CD4-positive, alpha-beta T cell (primary cell): ENCODE results near the gene VPS35. TPM values are rescaled to one million over a fixed set of nuclear protein-coding genes. Genes with fewer than 3 reads are reported as not detected.

Experiments used
- ATAC-seq: fragments of 200-7000 bp; cut with Tn5 transposase; one replicate; pipeline ENCODE4 v1.10.0; 2022; ENCODE audit warnings: mild to moderate bottlenecking; ENCODE audit not compliant: poor library complexity
- CTCF ChIA-PET: fragments of 350-600 bp; sonication (Branson Sonifier 250); formaldehyde crosslinking; loops from one replicate; lab custom pipeline; 2021; ENCODE audit warnings: antibody characterized with exemption, inconsistent platforms; lab: Charles Lee
- POLR2A ChIA-PET: fragments of 350-600 bp; sonication (Branson Sonifier 250); formaldehyde crosslinking; loops from one replicate; lab custom pipeline; 2021; ENCODE audit warnings: antibody characterized with exemption, inconsistent platforms; lab: Charles Lee
- DNase-seq, 14 experiments: peaks; one replicate each; pipeline ENCODE4 v3.0.0-alpha.2; 2013 to 2020; ENCODE audit warnings: mixed read lengths in 2 of 14
- H3K27ac ChIP-seq, 2 donors: one replicate each; pipeline versions ENCODE4 v1.5.1 to v1.7.0; 2013; ENCODE audit warnings: low read length in 2 of 2, low read depth in 1 of 2, mild to moderate bottlenecking in 1 of 2
- H3K27me3 ChIP-seq, 2 experiments: 1 replicate in 1 of 2; 2 replicates in 1 of 2; pipeline versions ENCODE4 v1.6.1 to v1.7.0; 2013; ENCODE audit warnings: low read length in 2 of 2, control low read depth in 1 of 2, mild to moderate bottlenecking in 1 of 2, moderate library complexity in 1 of 2; ENCODE audit not compliant: insufficient read depth in 2 of 2, control insufficient read depth in 1 of 2
- H3K36me3 ChIP-seq: one replicate; pipeline ENCODE4 v1.6.1; 2013; ENCODE audit warnings: low read length, control low read depth; ENCODE audit not compliant: insufficient read depth
- H3K4me1 ChIP-seq: one replicate; pipeline ENCODE4 v1.6.1; 2013; ENCODE audit warnings: low read length, control low read depth; ENCODE audit not compliant: insufficient read depth
- H3K4me3 ChIP-seq: one replicate; pipeline ENCODE4 v1.5.1; 2013; ENCODE audit warnings: mild to moderate bottlenecking, low read length, moderate library complexity
- H3K9me3 ChIP-seq, 2 experiments: 1 replicate in 1 of 2; 2 replicates in 1 of 2; pipeline versions ENCODE4 v1.6.1 to v1.7.0; 2013; ENCODE audit warnings: low read length in 2 of 2, mild to moderate bottlenecking in 2 of 2, control low read depth in 1 of 2, moderate library complexity in 1 of 2; ENCODE audit not compliant: control insufficient read depth in 1 of 2, insufficient read depth in 1 of 2
- H3K27ac Mint-ChIP-seq: one replicate; pipeline ENCODE4 v1.8.0; 2020; ENCODE audit warnings: mixed read lengths
- H3K27me3 Mint-ChIP-seq: one replicate; pipeline ENCODE4 v1.8.0; 2021; ENCODE audit warnings: mixed read lengths
- H3K36me3 Mint-ChIP-seq: one replicate; pipeline ENCODE4 v1.8.0; 2021; ENCODE audit warnings: low read depth, mixed read lengths
- H3K4me1 Mint-ChIP-seq: one replicate; pipeline ENCODE4 v1.8.0; 2021; ENCODE audit warnings: low read depth, mixed read lengths
- H3K4me3 Mint-ChIP-seq: one replicate; pipeline ENCODE4 v1.8.0; 2020; ENCODE audit warnings: mild to moderate bottlenecking, mixed read lengths
- H3K9me3 Mint-ChIP-seq: one replicate; pipeline ENCODE4 v1.8.0; 2020; ENCODE audit warnings: mixed read lengths
- CTCF ChIP-seq: fragments of 200-600 bp; IDR thresholded peaks from one replicate; pipeline ENCODE4 v1.8.0; 2022; ENCODE audit warnings: antibody characterized with exemption, mild to moderate bottlenecking
- intact Hi-C, 2 experiments: fragments of 100-400 bp; cut with DNase I in 1 of 2; cut with micrococcal nuclease in 1 of 2; formaldehyde crosslinking; loops; one replicate each; pipeline versions ENCODE4 v1.15.1 to v1.9.0; 2023 to 2025; cut with DNase I, micrococcal nuclease
- total RNA-seq, 174 experiments: library from RNA in 2 of 174; stranded (reverse) in 2 of 174; gene quantifications; one replicate each; pipeline ENCODE4 v1.2.3 and lab custom pipeline; 2021 to 2026

VPS35 gene
- total RNA-seq, 2 experiments from 2014 or later, result 34.6 to 44.1 TPM

GRCh38 chr16:46696957-46697356 lies 8.0 kb upstream of the VPS35 start:
- POLR2A ChIA-PET, result no interaction called here
- Histone ChIP-seq H3K27ac (no peak overlapping the region), H3K36me3 (no peaks in the 10 kb centered on the region), H3K4me1 (no peaks in the 10 kb centered on the region), H3K4me3 (no peak overlapping the region), H3K9me3 (no peaks in the 10 kb centered on the region), H3K27me3 (no peaks in the 10 kb centered on the region)
- CTCF ChIA-PET, result no interaction called here
- Mint-ChIP-seq H3K36me3 (no peaks in the 10 kb centered on the region), H3K27me3 (no peaks in the 10 kb centered on the region), H3K9me3 (no peaks in the 10 kb centered on the region), H3K27ac (no peak overlapping the region), H3K4me3 (no peak overlapping the region), H3K4me1 (no peaks in the 10 kb centered on the region)
- DNase-seq (no peak), ATAC-seq (no peak)
- intact Hi-C loops, result no loop called here
- TF ChIP-seq CTCF, result no peak

GRCh38 chr16:46695937-46696336 lies 7.0 kb upstream of the VPS35 start:
- CTCF ChIA-PET, result no interaction called here
- Histone ChIP-seq H3K36me3 (no peaks in the 10 kb centered on the region), H3K4me3 (no peak overlapping the region), H3K4me1 (peaks cover under 1% of the 10 kb centered on the region), H3K27me3 (no peaks in the 10 kb centered on the region), H3K9me3 (no peaks in the 10 kb centered on the region), H3K27ac (no peak overlapping the region)
- no peak for TF ChIP-seq CTCF
- Mint-ChIP-seq H3K4me1 (no peaks in the 10 kb centered on the region), H3K36me3 (no peaks in the 10 kb centered on the region), H3K27me3 (no peaks in the 10 kb centered on the region), H3K4me3 (no peak overlapping the region), H3K9me3 (no peaks in the 10 kb centered on the region), H3K27ac (no peak overlapping the region)
- intact Hi-C loops, result no loop called here
- POLR2A ChIA-PET, result no interaction called here
- no peak for ATAC-seq
- DNase-seq, result no peak

DNA sequence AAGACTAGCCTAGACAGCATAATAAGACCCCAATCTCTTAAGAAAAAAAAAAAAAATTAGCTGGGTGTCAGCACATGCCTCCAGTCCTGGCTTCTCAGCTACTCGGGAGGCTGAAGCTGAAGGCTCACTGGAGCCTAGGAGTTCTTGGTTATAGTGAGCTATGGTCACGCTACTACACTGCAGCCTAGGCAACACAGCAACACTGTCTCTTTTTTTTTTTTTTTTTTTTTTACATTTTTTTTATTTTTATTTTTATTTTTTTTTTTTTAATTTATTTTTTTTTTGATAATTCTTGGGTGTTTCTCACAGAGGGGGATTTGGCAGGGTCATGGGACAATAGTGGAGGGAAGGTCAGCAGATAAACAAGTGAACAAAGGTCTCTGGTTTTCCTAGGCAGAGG lies 4.6 kb upstream of the VPS35 start:
- intact Hi-C loops, result no loop called here
- CTCF ChIA-PET, result no interaction called here
- Histone ChIP-seq H3K36me3 (no peaks in the 10 kb centered on the region), H3K27me3 (no peaks in the 10 kb centered on the region), H3K9me3 (no peaks in the 10 kb centered on the region), H3K4me1 (peaks cover 12% of the 10 kb centered on the region), H3K4me3 (no peak overlapping the region), H3K27ac (no peak overlapping the region)
- Mint-ChIP-seq H3K4me1 (no peaks in the 10 kb centered on the region), H3K9me3 (no peaks in the 10 kb centered on the region), H3K36me3 (peaks cover under 1% of the 10 kb centered on the region), H3K4me3 (no peak overlapping the region), H3K27me3 (no peaks in the 10 kb centered on the region), H3K27ac (no peak overlapping the region)
- POLR2A ChIA-PET, result interaction anchor here (1.2 kb wide), 1 partner anchor 191 kb away, joined by 3 read pairs; the partner anchor contains the start of gene GPT2
- no peak for TF ChIP-seq CTCF
- ATAC-seq (no peak), DNase-seq (no peak)
